ENCODE data around the gene HOXB13. TPM values are rescaled to one million over a fixed set of nuclear protein-coding genes. Genes with fewer than 3 reads are reported as not detected.

HOXB13 gene
- total RNA-seq, 4 donors from 2014 or later: not detected

- no peak for DNase-seq (ENCODE audit: extremely low spot score)
- no peak overlapping the region for H3K4me3 ChIP-seq
- intact Hi-C loops (cut with DNase I): no loop called here
- H3K27me3 ChIP-seq: peaks cover 0 to 100% (median 73%) of the 10 kb centered on the region in 4 donors
- H3K4me1 ChIP-seq: peaks cover 6 to 18% (median 7%) of the 10 kb centered on the region in 4 donors
- no peak overlapping the region for H3K27ac ChIP-seq (replicated peaks in 1 of 4)
- WGBS: 47% methylated on average over 4 of the region's 4 CpGs
- TF ChIP-seq POLR2A (IDR thresholded peaks at IDR 0.05; ENCODE audit: low read depth): no peak
- TF ChIP-seq EP300 (IDR thresholded peaks at IDR 0.05): no peak
- TF ChIP-seq CTCF (IDR thresholded peaks at IDR 0.05): no peak
- no peak for TF ChIP-seq POLR2AphosphoS5 (IDR thresholded peaks at IDR 0.05)
- no peaks in the 10 kb centered on the region for H3K9me3 ChIP-seq
- H3K36me3 ChIP-seq: no peaks in the 10 kb centered on the region
Measured at GRCh38 chr17:48737330-48738043, 8.9 kb upstream of the HOXB13 start.

GRCh38 chr17:48735062-48735351 lies 6.5 kb upstream of the HOXB13 start:
- no peaks in the 10 kb centered on the region for H3K9me3 ChIP-seq
- H3K36me3 ChIP-seq: no peaks in the 10 kb centered on the region
- WGBS: 3% methylated on average over 7 of the region's 7 CpGs
- peaks cover 0 to 100% (median 77%) of the 10 kb centered on the region in 4 donors for H3K27me3 ChIP-seq
- H3K27ac ChIP-seq (replicated peaks in 1 of 4): no peak overlapping the region
- peaks cover 6 to 18% (median 7%) of the 10 kb centered on the region in 4 donors for H3K4me1 ChIP-seq
- intact Hi-C loops (cut with DNase I): no loop called here
- no peak overlapping the region for H3K4me3 ChIP-seq
- TF ChIP-seq CTCF (IDR thresholded peaks at IDR 0.05) (no peak), POLR2A (IDR thresholded peaks at IDR 0.05; ENCODE audit: low read depth) (no peak), EP300 (IDR thresholded peaks at IDR 0.05) (no peak), POLR2AphosphoS5 (IDR thresholded peaks at IDR 0.05) (no peak)
- no peak for DNase-seq (ENCODE audit: extremely low spot score)

GRCh38 chr17:48734333-48735061 lies 5.9 kb upstream of the HOXB13 start:
- TF ChIP-seq EP300 (IDR thresholded peaks at IDR 0.05) (no peak), CTCF (IDR thresholded peaks at IDR 0.05) (no peak), POLR2A (IDR thresholded peaks at IDR 0.05; ENCODE audit: low read depth) (no peak)
- 8% methylated on average over 13 of the region's 14 CpGs for WGBS
- Histone ChIP-seq H3K9me3 (no peaks in the 10 kb centered on the region), H3K36me3 (no peaks in the 10 kb centered on the region), H3K27me3 (peaks cover 0 to 100% (median 78%) of the 10 kb centered on the region in 4 donors), H3K4me3 (no peak overlapping the region), H3K27ac (replicated peaks in 1 of 4) (no peak overlapping the region), H3K4me1 (peaks cover 6 to 21% (median 8%) of the 10 kb centered on the region in 4 donors)
- intact Hi-C loops (cut with DNase I): no loop called here
- DNase-seq (ENCODE audit: extremely low spot score): no peak

GRCh38 chr17:48733632-48734328 lies 5.2 kb upstream of the HOXB13 start:
- peaks cover 13 to 28% (median 15%) of the 10 kb centered on the region in 4 donors for H3K4me1 ChIP-seq
- no peak overlapping the region for H3K4me3 ChIP-seq
- H3K9me3 ChIP-seq: no peaks in the 10 kb centered on the region
- peaks cover 0 to 100% (median 78%) of the 10 kb centered on the region in 4 donors for H3K27me3 ChIP-seq
- H3K27ac ChIP-seq (replicated peaks in 1 of 4): no peak overlapping the region
- intact Hi-C loops (cut with DNase I): no loop called here
- 10% methylated on average over 22 of the region's 22 CpGs for WGBS
- DNase-seq (ENCODE audit: extremely low spot score): no peak
- H3K36me3 ChIP-seq: no peaks in the 10 kb centered on the region
- TF ChIP-seq POLR2A (IDR thresholded peaks at IDR 0.05; ENCODE audit: low read depth): no peak
- no peak for TF ChIP-seq POLR2AphosphoS5 (IDR thresholded peaks at IDR 0.05)

Measured in esophagus muscularis mucosa (tissue), 4 donors.